ENCODE measurements around the gene ENTPD5. TPM values are rescaled to one million over a fixed set of nuclear protein-coding genes. Genes with fewer than 3 reads are reported as not detected.
A peak's percentile ranks its signal among the peaks of the same experiment; 100 is the strongest.

Gene ENTPD5
- total and polyA plus RNA-seq, 4 experiments from 2014 or later = 2.8 to 16.2 (median 9.7) TPM

- Histone ChIP-seq H3K36me3 (ENCODE audit: insufficient read depth, low read length) (no peaks in the 10 kb centered on the region), H3K9me3 (ENCODE audit: control insufficient read depth in 1 of 2, low read length in 2 of 2) (no peaks in the 10 kb centered on the region), H3K4me1 (ENCODE audit: insufficient read depth, low read length) (peaks cover 12% of the 10 kb centered on the region), H3K27ac (ENCODE audit: low read depth, low read length) (no peak overlapping the region), H3K4me3 (ENCODE audit: low read length in 2 of 2) (no peak overlapping the region), H3K27me3 (ENCODE audit: insufficient read depth, low read length) (no peaks in the 10 kb centered on the region)
- no peaks in the 10 kb centered on the region for H3K27me3 Mint-ChIP-seq
- ChIA-PET POLR2A (ENCODE audit: partially characterized antibody) (no interaction called here), CTCF (ENCODE audit: partially characterized antibody) (no interaction called here)
- no peak overlapping the region for H3K4me3 Mint-ChIP-seq
- peaks cover 0 to 5% of the 10 kb centered on the region in 2 donors for H3K36me3 Mint-ChIP-seq
- peaks cover 6 to 22% (median 11%) of the 10 kb centered on the region in 4 donors for H3K4me1 Mint-ChIP-seq
- H3K9me3 Mint-ChIP-seq = no peaks in the 10 kb centered on the region
- no peak for DNase-seq
- no peak overlapping the region for H3K27ac Mint-ChIP-seq
- intact Hi-C loops (cut with micrococcal nuclease) = no loop called here
Measured at GRCh38 chr14:74022346-74022745, 3.3 kb upstream of the ENTPD5 start.

GRCh38 chr14:74019408-74020137, 485 bp upstream of the ENTPD5 start:
- no peak for DNase-seq
- Histone ChIP-seq H3K4me1 (ENCODE audit: insufficient read depth, low read length) (peaks cover 12% of the 10 kb centered on the region), H3K4me3 (ENCODE audit: low read length in 2 of 2) (peak overlapping the region in 1 of 2 donors; percentile 94), H3K9me3 (ENCODE audit: control insufficient read depth in 1 of 2, low read length in 2 of 2) (no peaks in the 10 kb centered on the region), H3K27me3 (ENCODE audit: insufficient read depth, low read length) (no peaks in the 10 kb centered on the region), H3K36me3 (ENCODE audit: insufficient read depth, low read length) (no peaks in the 10 kb centered on the region), H3K27ac (ENCODE audit: low read depth, low read length) (peak overlapping the region; percentile 92)
- peak overlapping the region; percentile 94 to 99 (median 98) for H3K27ac Mint-ChIP-seq
- H3K27me3 Mint-ChIP-seq = no peaks in the 10 kb centered on the region
- H3K9me3 Mint-ChIP-seq = no peaks in the 10 kb centered on the region
- ChIA-PET POLR2A (ENCODE audit: partially characterized antibody) (interaction anchor here (0.9 to 1.8 kb wide), 11 partner anchors 64 to 529 kb away, joined by 3 to 9 read pairs (median 6); partner anchors contain the start of genes ACOT2, ALDH6A1, COQ6 and FAM161B), CTCF (ENCODE audit: partially characterized antibody) (interaction anchor here (1.4 to 1.5 kb wide), 2 partner anchors 11 to 70 kb away, joined by 3 to 4 read pairs; partner anchors contain the start of genes COQ6 and FAM161B)
- H3K4me3 Mint-ChIP-seq = peak overlapping the region; percentile 89 to 96 (median 93)
- peaks cover 0 to 5% of the 10 kb centered on the region in 2 donors for H3K36me3 Mint-ChIP-seq
- intact Hi-C loops (cut with micrococcal nuclease) = loop anchor here (1.0 to 2.0 kb wide), 3 partner anchors 65 to 529 kb away; partner anchors contain the start of genes ALDH6A1, LIN52, RIOX1 and ZNF410
- H3K4me1 Mint-ChIP-seq = peaks cover 6 to 22% (median 11%) of the 10 kb centered on the region in 4 donors

GRCh38 chr14:74018174-74018585, 908 bp downstream of the ENTPD5 start:
- H3K9me3 ChIP-seq (ENCODE audit: control insufficient read depth in 1 of 2, low read length in 2 of 2) = no peaks in the 10 kb centered on the region
- no peaks in the 10 kb centered on the region for H3K36me3 ChIP-seq (ENCODE audit: insufficient read depth, low read length)
- ChIA-PET CTCF (ENCODE audit: partially characterized antibody) (interaction anchor here (1.4 kb wide), 1 partner anchor 68 kb away, joined by 4 read pairs; the partner anchor contains the start of genes COQ6 and FAM161B), POLR2A (ENCODE audit: partially characterized antibody) (interaction anchor here (0.8 to 1.8 kb wide), 8 partner anchors 25 to 448 kb away, joined by 3 to 9 read pairs (median 4); partner anchors contain the start of genes ACOT2, ACOT6 and PTGR2)
- no peaks in the 10 kb centered on the region for H3K27me3 Mint-ChIP-seq
- peak overlapping the region; percentile 92 to 98 (median 94) for H3K4me3 Mint-ChIP-seq
- peaks cover 6 to 22% (median 11%) of the 10 kb centered on the region in 4 donors for H3K4me1 Mint-ChIP-seq
- peak overlapping the region; percentile 92 for H3K27ac ChIP-seq (ENCODE audit: low read depth, low read length)
- H3K27me3 ChIP-seq (ENCODE audit: insufficient read depth, low read length) = no peaks in the 10 kb centered on the region
- no peaks in the 10 kb centered on the region for H3K9me3 Mint-ChIP-seq
- intact Hi-C loops (cut with micrococcal nuclease) = loop anchor here (1.0 to 2.0 kb wide), 3 partner anchors 68 to 527 kb away; partner anchors contain the start of genes COQ6, FAM161B, RIOX1 and ZNF410
- H3K4me1 ChIP-seq (ENCODE audit: insufficient read depth, low read length) = peaks cover 12% of the 10 kb centered on the region
- peaks cover 3 to 12% of the 10 kb centered on the region in 2 donors for H3K36me3 Mint-ChIP-seq
- DNase-seq = peak; percentile 9 to 43 (median 25)
- peak overlapping the region; percentile 87 to 94 for H3K4me3 ChIP-seq (ENCODE audit: low read length in 2 of 2)
- peak overlapping the region; percentile 94 to 99 (median 98) for H3K27ac Mint-ChIP-seq

- Mint-ChIP-seq H3K27ac (peak overlapping the region in 1 of 7 donors; percentile 34), H3K9me3 (no peaks in the 10 kb centered on the region), H3K27me3 (no peaks in the 10 kb centered on the region), H3K4me1 (peaks cover 6 to 22% (median 11%) of the 10 kb centered on the region in 4 donors), H3K36me3 (peaks cover 7 to 16% of the 10 kb centered on the region in 2 donors), H3K4me3 (peak overlapping the region in 1 of 8 donors; percentile 9)
- Histone ChIP-seq H3K36me3 (ENCODE audit: insufficient read depth, low read length) (peaks cover 3% of the 10 kb centered on the region), H3K27ac (ENCODE audit: low read depth, low read length) (no peak overlapping the region), H3K4me1 (ENCODE audit: insufficient read depth, low read length) (peaks cover 12% of the 10 kb centered on the region), H3K27me3 (ENCODE audit: insufficient read depth, low read length) (no peaks in the 10 kb centered on the region), H3K9me3 (ENCODE audit: control insufficient read depth in 1 of 2, low read length in 2 of 2) (no peaks in the 10 kb centered on the region), H3K4me3 (ENCODE audit: low read length in 2 of 2) (no peak overlapping the region)
- intact Hi-C loops (cut with micrococcal nuclease) = no loop called here
- ChIA-PET POLR2A (ENCODE audit: partially characterized antibody) (no interaction called here), CTCF (ENCODE audit: partially characterized antibody) (no interaction called here)
- DNase-seq = no peak
Measured at GRCh38 chr14:74015963-74016362, 3.1 kb downstream of the ENTPD5 start.

GRCh38 chr14:74015176-74015575, 3.9 kb downstream of the ENTPD5 start:
- Histone ChIP-seq H3K27me3 (ENCODE audit: insufficient read depth, low read length) (no peaks in the 10 kb centered on the region), H3K36me3 (ENCODE audit: insufficient read depth, low read length) (peaks cover 8% of the 10 kb centered on the region), H3K9me3 (ENCODE audit: control insufficient read depth in 1 of 2, low read length in 2 of 2) (no peaks in the 10 kb centered on the region), H3K27ac (ENCODE audit: low read depth, low read length) (no peak overlapping the region), H3K4me1 (ENCODE audit: insufficient read depth, low read length) (peaks cover 12% of the 10 kb centered on the region), H3K4me3 (ENCODE audit: low read length in 2 of 2) (no peak overlapping the region)
- no peaks in the 10 kb centered on the region for H3K27me3 Mint-ChIP-seq
- POLR2A ChIA-PET (ENCODE audit: partially characterized antibody) = no interaction called here
- DNase-seq = no peak
- CTCF ChIA-PET (ENCODE audit: partially characterized antibody) = no interaction called here
- H3K4me3 Mint-ChIP-seq = no peak overlapping the region
- peak overlapping the region in 2 of 7 donors; percentile 10 to 57 for H3K27ac Mint-ChIP-seq
- peaks cover 6 to 22% (median 11%) of the 10 kb centered on the region in 4 donors for H3K4me1 Mint-ChIP-seq
- peaks cover 8 to 21% of the 10 kb centered on the region in 2 donors for H3K36me3 Mint-ChIP-seq
- intact Hi-C loops (cut with micrococcal nuclease) = no loop called here
- no peaks in the 10 kb centered on the region for H3K9me3 Mint-ChIP-seq

GRCh38 chr14:74014299-74014698, 4.8 kb downstream of the ENTPD5 start:
- H3K4me1 ChIP-seq (ENCODE audit: insufficient read depth, low read length) = peaks cover 5% of the 10 kb centered on the region
- no peaks in the 10 kb centered on the region for H3K9me3 ChIP-seq (ENCODE audit: control insufficient read depth in 1 of 2, low read length in 2 of 2)
- Mint-ChIP-seq H3K4me3 (no peak overlapping the region), H3K36me3 (peaks cover 8 to 24% of the 10 kb centered on the region in 2 donors), H3K27me3 (no peaks in the 10 kb centered on the region), H3K9me3 (no peaks in the 10 kb centered on the region), H3K27ac (no peak overlapping the region), H3K4me1 (peaks cover 5 to 14% (median 7%) of the 10 kb centered on the region in 4 donors)
- no peak overlapping the region for H3K4me3 ChIP-seq (ENCODE audit: low read length in 2 of 2)
- H3K27ac ChIP-seq (ENCODE audit: low read depth, low read length) = no peak overlapping the region
- ChIA-PET CTCF (ENCODE audit: partially characterized antibody) (no interaction called here), POLR2A (ENCODE audit: partially characterized antibody) (no interaction called here)
- DNase-seq = no peak
- intact Hi-C loops (cut with micrococcal nuclease) = no loop called here
- peaks cover 8% of the 10 kb centered on the region for H3K36me3 ChIP-seq (ENCODE audit: insufficient read depth, low read length)
- H3K27me3 ChIP-seq (ENCODE audit: insufficient read depth, low read length) = no peaks in the 10 kb centered on the region

- Histone ChIP-seq H3K4me1 (ENCODE audit: insufficient read depth, low read length) (no peaks in the 10 kb centered on the region), H3K36me3 (ENCODE audit: insufficient read depth, low read length) (peaks cover 8% of the 10 kb centered on the region), H3K27me3 (ENCODE audit: insufficient read depth, low read length) (no peaks in the 10 kb centered on the region), H3K9me3 (ENCODE audit: control insufficient read depth in 1 of 2, low read length in 2 of 2) (no peaks in the 10 kb centered on the region), H3K27ac (ENCODE audit: low read depth, low read length) (no peak overlapping the region), H3K4me3 (ENCODE audit: low read length in 2 of 2) (no peak overlapping the region)
- CTCF ChIA-PET (ENCODE audit: partially characterized antibody) = interaction anchor here (1.2 kb wide), 1 partner anchor 10 kb away, joined by 3 read pairs; the partner anchor contains the start of genes BBOF1 and ENTPD5
- no peak overlapping the region for H3K4me3 Mint-ChIP-seq
- no peaks in the 10 kb centered on the region for H3K27me3 Mint-ChIP-seq
- H3K36me3 Mint-ChIP-seq = peaks cover 16 to 33% of the 10 kb centered on the region in 2 donors
- H3K27ac Mint-ChIP-seq = no peak overlapping the region
- intact Hi-C loops (cut with micrococcal nuclease) = no loop called here
- POLR2A ChIA-PET (ENCODE audit: partially characterized antibody) = no interaction called here
- no peaks in the 10 kb centered on the region for H3K9me3 Mint-ChIP-seq
- DNase-seq = no peak
- no peaks in the 10 kb centered on the region for H3K4me1 Mint-ChIP-seq
Measured at GRCh38 chr14:74008843-74009499, 10.1 kb downstream of the ENTPD5 start.

Data from CD4-positive, alpha-beta memory T cell (primary cell).